Hindlimb muscle (tissue), 1 donor: ENCODE measurements around the gene MKI67. TPM values are rescaled to one million over a fixed set of nuclear protein-coding genes. Genes with fewer than 3 reads are reported as not detected.
"Not testable (repeated sequence)": the region's sequence is repeated elsewhere in the genome, so short reads cannot be mapped to it uniquely, and the experiment has no call there.

ENCODE experiments used
- DNase-seq: peaks from one replicate; pipeline ENCODE4 v3.0.0-alpha.2; 2013
- polyA plus RNA-seq: library from polyadenylated mRNA; unstranded; fragments of 120-200 nt; gene quantifications from one replicate; pipeline ENCODE4 v1.2.1, GENCODE V29; 2013; ENCODE audit not compliant: insufficient read length

Gene MKI67
- 31.9 TPM for polyA plus RNA-seq

- DNase-seq: peak; percentile 91
Observed at GRCh38 chr10:128125944-128126764, at the start of gene MKI67. Gene MKI67, minus strand, starts transcription at chr10:128126423. Its CDS starts 756 bp downstream, at chr10:128125667.

- DNase-seq: no peak
Observed at GRCh38 chr10:128174581-128175559, 48.6 kb upstream of the MKI67 start.

GRCh38 chr10:128173386-128173785 is 47.2 kb upstream of the MKI67 start:
- no peak for DNase-seq

GRCh38 chr10:128172756-128173155 is 46.5 kb upstream of the MKI67 start:
- no peak for DNase-seq

GRCh38 chr10:128169811-128170379 is 43.7 kb upstream of the MKI67 start:
- DNase-seq: no peak

- no peak for DNase-seq
Observed at GRCh38 chr10:128167926-128168520, 41.8 kb upstream of the MKI67 start.

- DNase-seq: not testable (repeated sequence)
Observed at GRCh38 chr10:128167123-128167522, 40.9 kb upstream of the MKI67 start.

GRCh38 chr10:128166151-128166550 is 39.9 kb upstream of the MKI67 start:
- DNase-seq: no peak

- no peak for DNase-seq
Observed at GRCh38 chr10:128165536-128165935, 39.3 kb upstream of the MKI67 start.

GRCh38 chr10:128163701-128164100 is 37.5 kb upstream of the MKI67 start:
- no peak for DNase-seq

- no peak for DNase-seq
Observed at GRCh38 chr10:128161031-128161430, 34.8 kb upstream of the MKI67 start.

GRCh38 chr10:128160297-128160711 is 34.1 kb upstream of the MKI67 start:
- no peak for DNase-seq

- no peak for DNase-seq
Observed at GRCh38 chr10:128158021-128158795, 32.0 kb upstream of the MKI67 start.

GRCh38 chr10:128156999-128157755 is 31.0 kb upstream of the MKI67 start:
- no peak for DNase-seq

- no peak for DNase-seq
Observed at GRCh38 chr10:128152741-128153580, 26.7 kb upstream of the MKI67 start.

GRCh38 chr10:128151031-128151430 is 24.8 kb upstream of the MKI67 start:
- DNase-seq: no peak

- DNase-seq: no peak
Observed at GRCh38 chr10:128150561-128150960, 24.3 kb upstream of the MKI67 start.

GRCh38 chr10:128150045-128150493 is 23.8 kb upstream of the MKI67 start:
- DNase-seq: peak; percentile 81

- no peak for DNase-seq
Observed at GRCh38 chr10:128149267-128150014, 23.2 kb upstream of the MKI67 start.
